ENCODE data around the gene RPTOR.

GRCh38 chr17:80708480-80708879 is 163.8 kb downstream of the RPTOR start:
- TF ChIP-seq CTCF (IDR thresholded peaks at IDR 0.05; ENCODE audit: low read depth, low read length), result no peak
- TF ChIP-seq EZH2phosphoT487 (IDR thresholded peaks at IDR 0.05; ENCODE audit: low read depth), result no peak
